Natural killer cell (primary cell): Measurements from ENCODE around the gene TAS2R40. TPM values are rescaled to one million over a fixed set of nuclear protein-coding genes. Genes with fewer than 3 reads are reported as not detected.

Experiments used
- ATAC-seq, 3 donors: fragments of 150-1000 bp in 2 of 3; fragments of 200-7000 bp in 1 of 3; cut with Tn5 transposase; 1 replicate in 1 of 3; 2 replicates in 2 of 3; pipeline ENCODE4 v1.10.0; 2021; ENCODE audit warnings: mild to moderate bottlenecking in 2 of 3, moderate library complexity in 2 of 3
- DNase-seq, 2 donors: peaks; one replicate each; pipeline versions ENCODE4 v3.0.0 to v3.0.0-alpha.2; 2013 to 2021; ENCODE audit warnings: mixed read lengths in 1 of 2
- H3K27ac ChIP-seq: one replicate; pipeline ENCODE4 v1.5.1; 2013; ENCODE audit warnings: mild to moderate bottlenecking, low read length
- H3K27me3 ChIP-seq: one replicate; pipeline ENCODE4 v1.6.1; 2013; ENCODE audit warnings: low read length; ENCODE audit not compliant: control insufficient read depth, insufficient read depth
- H3K36me3 ChIP-seq: one replicate; pipeline ENCODE4 v1.6.1; 2013; ENCODE audit warnings: low read length; ENCODE audit not compliant: control insufficient read depth, insufficient read depth
- H3K4me1 ChIP-seq: one replicate; pipeline ENCODE4 v1.6.1; 2013; ENCODE audit warnings: low read length; ENCODE audit not compliant: control insufficient read depth, insufficient read depth
- H3K4me3 ChIP-seq: one replicate; pipeline ENCODE4 v1.5.1; 2013; ENCODE audit warnings: low read length
- H3K9me3 ChIP-seq: one replicate; pipeline ENCODE4 v1.6.1; 2013; ENCODE audit warnings: low read length; ENCODE audit not compliant: control insufficient read depth, insufficient read depth
- H3K27ac Mint-ChIP-seq, 2 donors: one replicate each; pipeline ENCODE4 v1.8.0; 2022; ENCODE audit warnings: mild to moderate bottlenecking in 2 of 2, mixed read lengths in 2 of 2, moderate library complexity in 1 of 2
- H3K27me3 Mint-ChIP-seq, 2 donors: one replicate each; pipeline ENCODE4 v1.8.0; 2022; ENCODE audit warnings: low read depth in 2 of 2, mixed read lengths in 2 of 2
- H3K36me3 Mint-ChIP-seq: one replicate; pipeline ENCODE4 v1.8.0; 2022; ENCODE audit warnings: mixed read lengths
- H3K4me1 Mint-ChIP-seq, 2 donors: one replicate each; pipeline ENCODE4 v1.8.0; 2022; ENCODE audit warnings: mixed read lengths in 2 of 2
- H3K4me3 Mint-ChIP-seq: one replicate; pipeline ENCODE4 v1.8.0; 2022; ENCODE audit warnings: mild to moderate bottlenecking, moderate library complexity, mixed read lengths
- H3K9me3 Mint-ChIP-seq, 2 donors: one replicate each; pipeline ENCODE4 v1.8.0; 2022; ENCODE audit warnings: mixed read lengths in 2 of 2
- CTCF ChIP-seq: fragments of 200-600 bp; IDR thresholded peaks from one replicate; pipeline ENCODE4 v1.8.0; 2022; ENCODE audit warnings: antibody characterized with exemption
- WGBS: methylation state at CpG from one replicate; pipeline ENCODE4 v1.1.7; 2013; ENCODE audit warnings: missing lambda C conversion rate; ENCODE audit not compliant: insufficient coverage; 5-methylcytosine and 5-hydroxymethylcytosine counted together
- intact Hi-C: fragments of 100-400 bp; cut with micrococcal nuclease; formaldehyde crosslinking; loops from one replicate; pipeline ENCODE4 v1.14.2; 2022
- total RNA-seq, 4 donors: library from RNA; stranded (reverse); fragments of 120-200 nt in 1 of 4; gene quantifications; one replicate each; pipeline versions ENCODE4 v1.2.3 to v1.2.4, GENCODE V29; 2013 to 2022

Gene TAS2R40
- total RNA-seq, 3 donors from 2014 or later (not counting 1 experiment from before 2014, with no cell fraction given): not detected

DNA sequence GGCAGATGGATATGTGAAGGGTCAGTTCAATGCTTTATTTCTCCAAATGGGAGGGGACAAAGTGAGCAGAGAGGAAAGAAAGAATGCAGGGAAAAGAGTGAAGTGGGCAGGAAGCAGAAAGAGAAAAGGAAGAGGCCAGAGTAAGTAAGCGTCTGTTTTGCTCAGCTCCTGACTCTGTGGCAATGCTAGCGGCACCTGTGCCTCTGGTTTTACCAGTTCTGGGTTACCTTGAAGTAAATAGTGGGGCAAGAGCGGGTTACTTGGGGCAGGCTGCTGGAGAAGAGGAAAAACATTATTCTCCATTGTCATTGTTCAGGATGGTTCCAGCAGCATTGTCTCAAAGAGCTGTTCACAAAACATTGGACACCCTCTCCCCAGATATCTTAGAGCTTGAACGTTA, 1.9 kb downstream of the TAS2R40 start:
- TF ChIP-seq CTCF: no peak
- Histone ChIP-seq H3K36me3 (no peaks in the 10 kb centered on the region), H3K4me3 (no peak overlapping the region), H3K4me1 (no peaks in the 10 kb centered on the region), H3K27ac (no peak overlapping the region), H3K27me3 (peaks cover 3% of the 10 kb centered on the region), H3K9me3 (no peaks in the 10 kb centered on the region)
- ATAC-seq: no peak
- DNase-seq: no peak
- 83% methylated on average over 4 of the region's 4 CpGs for WGBS
- no peaks in the 10 kb centered on the region for H3K9me3 Mint-ChIP-seq
- no peaks in the 10 kb centered on the region for H3K36me3 Mint-ChIP-seq
- peaks cover 22 to 30% of the 10 kb centered on the region in 2 donors for H3K27me3 Mint-ChIP-seq
- no peak overlapping the region for H3K27ac Mint-ChIP-seq
- intact Hi-C loops: no loop called here
- no peaks in the 10 kb centered on the region for H3K4me1 Mint-ChIP-seq
- no peak overlapping the region for H3K4me3 Mint-ChIP-seq

- ATAC-seq (no peak), DNase-seq (no peak)
- H3K36me3 ChIP-seq: no peaks in the 10 kb centered on the region
- Mint-ChIP-seq H3K4me3 (no peak overlapping the region), H3K4me1 (no peaks in the 10 kb centered on the region), H3K27me3 (peaks cover 22 to 30% of the 10 kb centered on the region in 2 donors), H3K27ac (no peak overlapping the region), H3K9me3 (no peaks in the 10 kb centered on the region), H3K36me3 (no peaks in the 10 kb centered on the region)
- no peaks in the 10 kb centered on the region for H3K4me1 ChIP-seq
- no peak overlapping the region for H3K4me3 ChIP-seq
- no peaks in the 10 kb centered on the region for H3K9me3 ChIP-seq
- no peak for TF ChIP-seq CTCF
- WGBS: 86% methylated on average over 3 of the region's 5 CpGs
- intact Hi-C loops: no loop called here
- no peak overlapping the region for H3K27ac ChIP-seq
- peaks cover 3% of the 10 kb centered on the region for H3K27me3 ChIP-seq
Measured at GRCh38 chr7:143225047-143225446, 3.2 kb downstream of the TAS2R40 start.

- H3K4me3 Mint-ChIP-seq: no peak overlapping the region
- H3K4me3 ChIP-seq: no peak overlapping the region
- no peaks in the 10 kb centered on the region for H3K9me3 ChIP-seq
- no peaks in the 10 kb centered on the region for H3K4me1 Mint-ChIP-seq
- H3K27me3 Mint-ChIP-seq: peaks cover 9 to 20% of the 10 kb centered on the region in 2 donors
- H3K27ac Mint-ChIP-seq: no peak overlapping the region
- no peaks in the 10 kb centered on the region for H3K36me3 Mint-ChIP-seq
- no peaks in the 10 kb centered on the region for H3K36me3 ChIP-seq
- H3K4me1 ChIP-seq: no peaks in the 10 kb centered on the region
- DNase-seq (no peak), ATAC-seq (no peak)
- intact Hi-C loops: no loop called here
- 80% methylated on average over 1 of the region's 1 CpG for WGBS
- H3K27me3 ChIP-seq: peaks cover 3% of the 10 kb centered on the region
- no peak overlapping the region for H3K27ac ChIP-seq
- TF ChIP-seq CTCF: no peak
- no peaks in the 10 kb centered on the region for H3K9me3 Mint-ChIP-seq
Measured at GRCh38 chr7:143227806-143228205, 6.0 kb downstream of the TAS2R40 start.

DNA sequence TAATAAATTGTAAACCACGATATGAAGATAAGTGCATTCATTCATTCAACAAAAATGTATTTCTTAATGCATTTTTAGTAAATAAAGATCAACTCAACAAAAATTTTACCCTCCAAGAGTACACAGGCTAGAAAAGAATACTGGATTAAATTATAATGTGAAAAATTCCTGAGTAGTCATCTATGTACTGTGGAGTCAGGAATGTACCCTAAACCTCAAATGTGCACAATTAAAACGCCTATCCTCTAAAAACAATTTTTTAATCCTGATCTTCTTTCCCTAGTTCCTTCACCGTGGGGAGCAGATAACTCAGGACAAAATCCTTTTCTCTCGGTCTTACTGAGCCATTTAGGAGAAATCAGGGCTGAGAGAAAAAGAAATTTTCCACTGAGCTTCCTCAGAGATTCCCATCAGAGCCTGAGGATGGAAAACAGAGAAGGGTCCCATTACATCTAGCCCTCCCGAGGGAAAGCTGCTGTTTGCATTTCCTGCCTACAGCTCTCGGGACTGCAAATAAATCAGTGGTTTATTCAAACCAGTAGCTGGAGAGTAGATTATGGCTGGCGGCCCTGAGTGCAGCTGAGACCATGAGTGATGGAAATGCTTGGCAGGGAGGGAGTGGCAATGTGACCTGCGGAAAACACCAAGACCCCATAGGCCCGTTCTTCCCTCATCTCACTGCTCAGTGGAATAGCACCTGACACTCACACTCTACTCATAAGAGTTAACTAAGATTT, 7.4 kb downstream of the TAS2R40 start:
- Histone ChIP-seq H3K27me3 (peaks cover 3% of the 10 kb centered on the region), H3K4me3 (no peak overlapping the region), H3K4me1 (no peaks in the 10 kb centered on the region), H3K27ac (no peak overlapping the region), H3K9me3 (no peaks in the 10 kb centered on the region), H3K36me3 (no peaks in the 10 kb centered on the region)
- peaks cover 0 to 11% of the 10 kb centered on the region in 2 donors for H3K27me3 Mint-ChIP-seq
- 70% methylated on average over 6 of the region's 9 CpGs for WGBS
- ATAC-seq (no peak), DNase-seq (no peak)
- H3K4me3 Mint-ChIP-seq: no peak overlapping the region
- H3K27ac Mint-ChIP-seq: no peak overlapping the region
- H3K36me3 Mint-ChIP-seq: no peaks in the 10 kb centered on the region
- no peak for TF ChIP-seq CTCF
- H3K9me3 Mint-ChIP-seq: no peaks in the 10 kb centered on the region
- intact Hi-C loops: no loop called here
- no peaks in the 10 kb centered on the region for H3K4me1 Mint-ChIP-seq
